Right forelimb (tissue), 1 donor: ENCODE results near the gene ATM.
A peak's percentile ranks its signal among the peaks of the same experiment; 100 is the strongest.

ENCODE experiments used
- DNase-seq: peaks from one replicate; pipeline ENCODE4 v3.0.0-alpha.2; 2018

The ATM gene, protein sequence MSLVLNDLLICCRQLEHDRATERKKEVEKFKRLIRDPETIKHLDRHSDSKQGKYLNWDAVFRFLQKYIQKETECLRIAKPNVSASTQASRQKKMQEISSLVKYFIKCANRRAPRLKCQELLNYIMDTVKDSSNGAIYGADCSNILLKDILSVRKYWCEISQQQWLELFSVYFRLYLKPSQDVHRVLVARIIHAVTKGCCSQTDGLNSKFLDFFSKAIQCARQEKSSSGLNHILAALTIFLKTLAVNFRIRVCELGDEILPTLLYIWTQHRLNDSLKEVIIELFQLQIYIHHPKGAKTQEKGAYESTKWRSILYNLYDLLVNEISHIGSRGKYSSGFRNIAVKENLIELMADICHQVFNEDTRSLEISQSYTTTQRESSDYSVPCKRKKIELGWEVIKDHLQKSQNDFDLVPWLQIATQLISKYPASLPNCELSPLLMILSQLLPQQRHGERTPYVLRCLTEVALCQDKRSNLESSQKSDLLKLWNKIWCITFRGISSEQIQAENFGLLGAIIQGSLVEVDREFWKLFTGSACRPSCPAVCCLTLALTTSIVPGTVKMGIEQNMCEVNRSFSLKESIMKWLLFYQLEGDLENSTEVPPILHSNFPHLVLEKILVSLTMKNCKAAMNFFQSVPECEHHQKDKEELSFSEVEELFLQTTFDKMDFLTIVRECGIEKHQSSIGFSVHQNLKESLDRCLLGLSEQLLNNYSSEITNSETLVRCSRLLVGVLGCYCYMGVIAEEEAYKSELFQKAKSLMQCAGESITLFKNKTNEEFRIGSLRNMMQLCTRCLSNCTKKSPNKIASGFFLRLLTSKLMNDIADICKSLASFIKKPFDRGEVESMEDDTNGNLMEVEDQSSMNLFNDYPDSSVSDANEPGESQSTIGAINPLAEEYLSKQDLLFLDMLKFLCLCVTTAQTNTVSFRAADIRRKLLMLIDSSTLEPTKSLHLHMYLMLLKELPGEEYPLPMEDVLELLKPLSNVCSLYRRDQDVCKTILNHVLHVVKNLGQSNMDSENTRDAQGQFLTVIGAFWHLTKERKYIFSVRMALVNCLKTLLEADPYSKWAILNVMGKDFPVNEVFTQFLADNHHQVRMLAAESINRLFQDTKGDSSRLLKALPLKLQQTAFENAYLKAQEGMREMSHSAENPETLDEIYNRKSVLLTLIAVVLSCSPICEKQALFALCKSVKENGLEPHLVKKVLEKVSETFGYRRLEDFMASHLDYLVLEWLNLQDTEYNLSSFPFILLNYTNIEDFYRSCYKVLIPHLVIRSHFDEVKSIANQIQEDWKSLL (N-terminal part only)

DNA sequence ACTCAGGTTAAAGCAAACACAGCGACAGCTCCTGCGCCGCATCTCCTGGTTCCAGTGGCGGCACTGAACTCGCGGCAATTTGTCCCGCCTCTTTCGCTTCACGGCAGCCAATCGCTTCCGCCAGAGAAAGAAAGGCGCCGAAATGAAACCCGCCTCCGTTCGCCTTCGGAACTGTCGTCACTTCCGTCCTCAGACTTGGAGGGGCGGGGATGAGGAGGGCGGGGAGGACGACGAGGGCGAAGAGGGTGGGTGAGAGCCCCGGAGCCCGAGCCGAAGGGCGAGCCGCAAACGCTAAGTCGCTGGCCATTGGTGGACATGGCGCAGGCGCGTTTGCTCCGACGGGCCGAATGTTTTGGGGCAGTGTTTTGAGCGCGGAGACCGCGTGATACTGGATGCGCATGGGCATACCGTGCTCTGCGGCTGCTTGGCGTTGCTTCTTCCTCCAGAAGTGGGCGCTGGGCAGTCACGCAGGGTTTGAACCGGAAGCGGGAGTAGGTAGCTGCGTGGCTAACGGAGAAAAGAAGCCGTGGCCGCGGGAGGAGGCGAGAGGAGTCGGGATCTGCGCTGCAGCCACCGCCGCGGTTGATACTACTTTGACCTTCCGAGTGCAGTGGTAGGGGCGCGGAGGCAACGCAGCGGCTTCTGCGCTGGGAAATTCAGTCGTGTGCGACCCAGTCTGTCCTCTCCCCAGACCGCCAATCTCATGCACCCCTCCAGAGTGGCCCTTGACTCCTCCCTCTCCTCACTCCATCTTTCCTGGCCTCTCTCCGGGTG lies at the start of gene ATM, which contains the start of gene NPAT:
Gene ATM (plus strand): TSS at position 494 of the 774 bp plus-strand sequence. CDS start 4,558 bp downstream, outside the sequence.
Gene NPAT (minus strand): TSS at position 65 of the 774 bp plus-strand sequence. CDS start 102 bp downstream, outside the sequence.
- DNase-seq, result peak; percentile 98

DNA sequence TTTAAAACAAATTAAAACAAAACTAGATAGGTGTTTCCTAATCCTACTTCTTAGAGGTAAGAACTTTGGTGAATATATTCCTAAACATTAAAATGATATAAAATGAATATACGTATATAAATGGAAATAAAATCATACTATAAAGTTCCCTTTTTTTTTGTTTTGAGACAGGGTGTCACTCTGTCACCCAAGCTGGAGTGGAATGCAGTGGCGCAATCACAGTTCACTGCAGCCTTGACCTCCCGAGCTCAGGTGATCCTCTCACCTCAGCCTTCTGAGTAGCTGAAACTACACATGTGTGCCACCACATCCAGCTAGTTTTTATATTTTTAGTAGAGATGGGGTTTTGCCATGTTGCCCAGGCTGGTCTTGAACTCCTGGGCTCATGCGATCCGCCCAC lies 45.3 kb upstream of the ATM start:
- no peak for DNase-seq

DNA sequence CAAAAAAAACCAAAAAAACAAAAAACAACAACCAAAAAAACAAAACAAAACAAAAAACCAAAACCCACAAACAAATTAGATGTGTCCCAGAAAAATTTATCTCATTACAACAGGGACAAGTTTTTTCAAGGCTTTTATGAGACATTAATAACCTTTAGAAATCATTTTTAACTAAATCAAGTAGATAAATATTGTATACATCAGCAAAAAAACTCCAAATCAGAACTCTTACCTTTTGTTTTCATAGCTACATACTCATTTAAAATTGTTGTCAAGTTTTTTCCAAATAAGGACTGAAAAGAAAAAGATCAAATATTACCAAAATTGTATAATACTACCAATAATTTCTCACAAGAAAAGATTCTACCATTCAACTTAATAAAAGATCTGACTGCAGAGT lies 29.1 kb upstream of the ATM start:
- DNase-seq, result no peak

DNA sequence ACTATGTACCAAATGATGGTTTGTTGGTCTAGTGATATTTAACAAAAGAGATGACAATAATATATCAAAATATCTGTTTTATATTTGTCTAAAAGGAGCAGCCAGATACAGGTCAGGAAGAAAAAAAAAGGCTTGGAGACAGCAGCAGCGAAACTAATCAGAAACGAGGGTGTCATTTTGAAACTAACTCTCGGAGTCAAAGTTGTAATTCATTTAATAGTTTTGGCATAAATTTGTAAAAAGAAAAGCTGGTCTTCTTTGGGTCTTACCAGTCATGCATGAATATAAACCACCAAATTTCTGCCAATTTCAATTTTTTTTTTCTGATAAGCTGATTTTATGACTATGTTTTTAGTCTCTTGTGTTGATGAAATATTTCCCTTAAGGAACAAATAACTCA lies 26.0 kb upstream of the ATM start:
- DNase-seq, result no peak

DNA sequence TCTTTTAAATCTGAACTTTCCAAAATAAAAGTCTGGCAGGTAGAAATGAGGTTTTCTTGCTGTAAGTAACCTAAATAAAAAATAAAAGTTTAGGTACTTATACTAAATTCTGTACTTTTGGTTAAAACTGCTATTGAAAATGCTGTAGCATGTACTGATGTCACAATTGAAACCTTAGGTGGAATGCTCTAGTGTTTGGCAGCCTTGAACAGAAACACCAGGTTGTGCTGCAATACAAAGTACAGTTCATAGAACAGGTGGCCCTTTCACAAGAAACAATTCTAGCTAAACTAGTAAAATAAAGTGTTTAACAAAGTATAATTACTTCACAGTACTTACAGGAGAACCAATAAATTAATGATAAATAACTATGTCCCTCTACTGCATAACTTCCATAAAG lies 25.5 kb upstream of the ATM start:
- no peak for DNase-seq

DNA sequence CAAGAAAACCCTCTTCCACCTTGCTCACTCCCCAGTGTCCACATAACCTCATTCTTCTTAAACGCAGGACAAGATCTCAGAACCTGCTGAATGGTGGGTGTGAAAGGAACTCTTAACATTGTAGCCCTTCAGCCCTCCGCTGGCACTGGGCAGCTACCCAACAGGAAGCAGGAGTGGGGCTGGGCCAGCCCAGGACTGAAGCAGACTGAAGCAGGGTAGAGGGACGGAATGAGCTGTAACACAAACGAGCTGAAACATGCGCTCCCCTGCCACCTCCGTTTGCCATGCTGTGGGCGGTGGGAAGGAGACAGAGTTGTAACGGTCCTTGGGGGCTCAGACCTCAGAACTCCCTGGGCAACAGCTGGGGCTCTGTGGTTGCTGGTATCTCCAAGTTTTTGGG lies 24.0 kb upstream of the ATM start:
- DNase-seq, result no peak

DNA sequence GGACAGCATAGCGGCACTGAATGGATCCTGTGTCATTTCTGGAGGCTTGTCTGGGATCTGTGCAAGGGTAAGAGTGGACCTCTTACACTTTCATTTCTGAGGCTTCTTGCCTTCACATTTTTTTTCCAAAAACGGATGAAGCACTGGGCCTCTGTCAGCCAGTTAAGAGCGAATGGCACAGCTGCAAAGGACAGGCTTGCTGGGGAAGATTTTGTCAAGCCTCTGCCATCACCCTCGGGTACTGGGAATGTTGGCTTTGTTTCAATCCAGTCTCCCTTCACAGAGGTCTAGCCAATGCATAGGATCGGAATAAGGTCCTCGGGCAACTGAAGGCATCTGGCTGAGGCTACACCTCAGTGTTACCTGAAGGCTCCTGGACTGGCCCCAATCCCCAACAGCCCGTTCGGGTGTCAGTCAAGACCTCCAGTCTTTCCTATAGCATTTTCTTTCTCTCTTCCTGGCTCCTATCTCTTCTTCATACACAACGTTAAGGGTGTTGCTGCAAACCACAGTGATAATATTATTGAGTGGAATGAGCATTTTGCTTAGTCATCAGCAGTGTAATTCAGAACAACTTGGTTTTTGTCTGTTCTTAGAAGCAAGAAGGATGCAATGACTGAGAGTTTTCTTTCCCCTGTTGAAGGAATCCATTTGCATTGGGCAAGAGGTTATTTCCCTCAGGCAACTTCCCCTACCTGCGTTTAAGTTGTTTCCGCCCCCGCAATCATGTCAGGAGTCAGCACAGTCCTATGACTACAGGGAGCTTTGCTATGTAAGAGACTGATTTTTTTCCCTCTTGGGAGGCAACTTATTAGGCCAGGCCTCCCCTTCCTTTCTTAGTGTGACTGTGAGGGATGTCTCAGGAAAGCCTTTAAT lies 23.2 kb upstream of the ATM start:
- no peak for DNase-seq

DNA sequence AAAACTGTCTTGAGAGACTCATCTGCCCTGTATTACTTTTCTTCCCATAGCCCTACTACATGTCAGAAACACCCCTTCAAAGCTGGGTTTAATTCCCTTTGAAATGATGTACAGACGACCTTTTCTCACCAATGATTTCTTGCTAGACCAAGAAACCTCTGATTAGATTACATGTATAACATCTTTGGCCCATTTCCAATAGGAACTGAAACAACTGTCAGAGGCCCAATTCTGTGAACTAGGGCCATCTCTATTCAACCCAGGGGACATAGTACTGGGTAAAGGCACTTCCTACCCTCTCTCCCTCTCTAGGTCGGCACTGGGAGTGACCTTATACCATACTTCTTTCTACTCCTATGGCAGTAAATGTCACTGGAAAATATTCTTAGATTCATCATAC lies 19.8 kb upstream of the ATM start:
- no peak for DNase-seq

DNA sequence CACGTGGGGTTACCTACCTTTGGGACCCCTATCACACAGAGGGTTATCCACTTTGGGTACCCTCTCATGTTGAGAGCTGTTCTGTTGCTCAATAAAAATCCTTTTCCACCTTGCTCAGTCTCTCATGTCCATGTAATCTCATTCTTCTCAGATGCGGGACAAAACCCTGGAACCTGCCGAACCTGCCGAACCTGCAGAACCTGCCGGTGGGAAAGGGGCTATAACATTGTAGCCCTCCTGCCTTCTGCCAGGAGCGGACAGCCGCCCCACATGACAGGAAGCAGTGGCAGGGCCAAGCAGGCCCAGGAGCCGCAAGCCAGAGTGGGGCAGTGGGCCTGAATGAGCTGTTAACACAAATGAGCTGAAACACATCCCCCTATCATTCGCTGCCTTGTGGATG lies 18.5 kb upstream of the ATM start:
- DNase-seq, result no peak

DNA sequence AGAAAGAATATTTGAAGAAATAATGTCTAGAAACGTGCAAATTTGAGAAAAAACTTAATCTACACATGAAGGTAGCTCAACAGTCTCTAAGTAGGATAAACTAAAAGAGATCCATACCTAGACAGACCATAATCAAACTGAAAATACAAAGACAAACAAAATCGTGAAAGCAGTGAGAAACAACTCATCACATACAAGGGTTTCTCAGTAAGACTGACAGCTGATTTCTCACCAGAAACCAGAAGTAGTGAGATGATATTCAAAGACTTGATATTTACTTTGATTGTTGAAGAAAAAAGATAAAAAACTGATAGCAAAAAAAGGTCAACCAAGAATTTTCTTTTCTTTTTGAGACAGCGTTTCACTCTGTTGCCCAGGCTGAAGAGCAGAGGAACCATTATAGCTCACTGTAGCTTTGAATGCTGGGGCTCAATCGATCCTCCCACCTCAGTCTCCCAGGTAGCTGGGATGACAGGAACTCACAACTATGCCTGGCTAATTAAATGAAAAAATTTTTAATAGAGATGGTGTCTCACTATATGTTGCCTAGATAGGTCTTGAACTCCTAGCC lies 17.9 kb upstream of the ATM start:
- no peak for DNase-seq

DNA sequence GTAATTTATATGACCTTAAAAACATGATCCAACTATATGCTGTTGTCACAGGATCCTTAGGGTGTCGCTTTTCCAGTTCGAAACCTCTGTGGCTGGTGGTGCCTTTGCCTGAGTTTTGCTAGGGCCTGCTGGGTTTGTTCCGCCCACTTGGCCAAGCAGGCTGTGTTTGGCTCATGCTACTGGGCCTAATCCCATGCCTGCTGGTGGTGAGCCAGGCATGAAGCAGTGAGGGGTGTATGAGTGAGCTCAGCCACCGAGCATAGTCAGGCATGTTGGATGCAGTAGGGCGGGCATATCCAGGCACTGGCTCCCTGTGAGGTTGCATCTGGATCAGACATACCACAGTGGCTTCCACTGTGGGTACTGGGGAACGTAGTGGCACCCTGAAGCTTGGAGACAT lies 16.7 kb upstream of the ATM start:
- DNase-seq, result no peak

DNA sequence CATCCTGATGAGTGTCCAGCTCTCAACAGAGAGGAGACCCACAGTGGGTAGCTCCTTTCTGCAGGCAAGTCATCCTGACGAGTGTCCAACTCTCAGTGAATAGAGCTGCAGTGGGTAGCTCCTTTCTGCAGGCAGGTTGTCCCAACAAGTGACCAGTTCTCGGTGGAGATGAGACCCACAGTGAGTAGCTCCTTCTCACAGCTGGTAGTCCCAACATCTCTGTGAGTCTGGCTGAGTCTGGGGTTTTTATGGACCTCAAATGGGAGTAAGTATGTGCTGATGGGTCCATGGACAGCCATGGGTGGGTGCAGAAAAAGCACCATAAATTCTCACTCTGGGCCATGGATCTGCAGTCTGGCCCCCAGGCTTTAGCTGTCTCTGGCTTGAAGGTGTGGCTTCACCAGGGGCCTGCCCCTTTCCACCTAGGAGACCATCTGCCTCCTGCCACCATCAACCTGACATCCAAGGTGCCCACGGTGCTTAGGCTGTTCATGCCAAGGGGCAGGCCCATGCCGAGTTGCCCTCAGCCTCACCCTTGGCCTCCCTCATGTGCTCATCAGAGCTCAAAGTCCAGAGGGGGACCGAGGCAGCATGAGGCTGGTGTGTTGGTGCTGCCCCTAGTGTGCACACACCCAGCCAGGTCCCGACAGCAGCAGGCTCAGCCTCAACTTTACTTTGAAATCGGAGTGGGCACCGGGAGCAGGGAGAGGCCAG lies 15.7 kb upstream of the ATM start:
- DNase-seq, result no peak

DNA sequence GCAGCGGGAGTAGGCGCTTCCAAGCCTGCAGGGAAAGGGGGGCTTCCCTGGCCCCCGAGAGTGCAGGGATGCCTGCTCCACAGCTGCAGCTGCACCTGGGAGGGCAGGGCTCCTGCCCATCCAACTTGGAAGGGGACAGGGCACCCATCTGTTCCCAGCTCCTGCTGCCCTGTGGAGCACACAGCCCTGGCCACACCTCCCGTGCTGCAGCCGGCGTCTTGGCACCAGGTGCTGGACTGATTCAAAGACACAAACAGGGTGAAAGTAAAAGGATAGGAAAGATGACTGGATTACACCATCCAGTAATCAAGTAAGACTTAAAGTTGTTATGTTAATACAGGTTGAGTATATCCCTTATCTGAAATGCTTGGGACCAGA lies 15.2 kb upstream of the ATM start:
- no peak for DNase-seq

DNA sequence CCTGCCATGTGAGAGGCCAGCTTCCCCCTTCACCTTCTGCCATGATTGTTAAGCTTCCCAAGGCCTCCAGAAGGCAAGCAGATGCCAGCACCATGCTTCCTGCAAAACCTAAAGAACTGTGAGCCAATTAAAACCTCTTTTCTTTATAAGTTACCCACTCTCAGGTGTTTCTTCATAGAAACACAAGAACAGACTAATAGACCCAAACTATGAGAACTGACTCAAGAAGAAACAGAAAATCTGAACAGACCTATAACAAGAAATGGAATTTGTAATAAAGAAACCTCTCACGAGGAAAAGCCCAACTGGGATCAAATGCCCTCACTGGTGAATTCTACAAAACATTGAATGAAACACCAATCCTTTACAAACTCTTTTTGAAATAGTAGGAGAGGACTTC lies 12.4 kb upstream of the ATM start:
- DNase-seq, result no peak

DNA sequence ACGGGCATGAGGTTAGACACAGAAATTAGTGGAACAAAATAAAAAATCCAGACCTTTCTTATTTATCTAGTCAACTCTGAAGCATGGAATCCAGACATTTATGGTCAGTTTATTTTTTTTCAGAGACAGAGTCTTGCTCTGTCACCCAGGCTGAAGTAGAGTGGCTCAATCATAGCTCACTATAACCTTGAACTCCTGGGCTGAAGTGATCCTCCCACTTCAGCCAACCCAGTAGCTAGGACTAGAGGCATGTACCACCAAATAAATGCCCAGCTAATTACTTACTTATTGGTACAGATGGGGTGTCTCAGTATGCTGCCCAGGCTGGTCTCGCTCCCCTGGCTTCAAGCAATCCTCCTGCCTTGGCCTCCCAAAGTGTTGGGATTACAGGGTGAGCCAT lies 9.1 kb upstream of the ATM start:
- no peak for DNase-seq

DNA sequence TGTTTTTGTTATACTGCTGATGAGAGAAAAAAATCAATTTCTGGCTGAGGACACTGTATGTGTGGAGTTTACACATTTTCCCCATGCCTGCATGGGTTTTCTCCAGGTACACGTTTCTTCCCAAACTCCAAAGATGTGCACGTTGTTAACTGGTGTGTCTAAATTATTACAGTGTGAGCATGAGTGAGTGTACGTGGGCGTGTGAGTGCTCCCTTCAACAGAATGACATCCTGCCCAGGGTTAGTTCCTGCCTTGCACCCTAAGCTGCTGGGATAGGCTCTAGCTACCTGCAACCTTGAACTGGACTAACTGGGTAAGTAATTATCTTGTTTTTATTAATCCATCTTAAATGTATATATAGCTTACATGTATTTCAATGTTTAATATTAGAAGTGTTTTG lies 5.9 kb upstream of the ATM start:
- no peak for DNase-seq

DNA sequence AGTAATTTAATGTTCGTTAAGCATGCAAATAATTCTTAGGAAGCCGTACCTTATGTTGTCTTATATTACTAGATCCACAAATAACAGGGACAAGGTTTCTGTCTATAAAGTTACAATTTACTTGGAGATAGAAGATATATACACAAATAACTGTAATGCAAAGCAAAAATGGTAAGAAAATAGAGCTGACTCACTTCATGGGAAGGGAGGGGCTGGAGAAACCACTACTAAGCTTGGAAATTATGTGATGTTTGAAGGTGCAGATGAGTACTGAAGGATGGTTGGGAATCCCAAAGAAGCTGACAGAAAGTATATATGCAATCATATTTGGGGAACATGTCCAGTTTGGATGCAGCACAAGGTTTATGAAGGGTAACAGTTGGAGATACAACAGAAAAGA lies 4.4 kb upstream of the ATM start:
- DNase-seq, result no peak

DNA sequence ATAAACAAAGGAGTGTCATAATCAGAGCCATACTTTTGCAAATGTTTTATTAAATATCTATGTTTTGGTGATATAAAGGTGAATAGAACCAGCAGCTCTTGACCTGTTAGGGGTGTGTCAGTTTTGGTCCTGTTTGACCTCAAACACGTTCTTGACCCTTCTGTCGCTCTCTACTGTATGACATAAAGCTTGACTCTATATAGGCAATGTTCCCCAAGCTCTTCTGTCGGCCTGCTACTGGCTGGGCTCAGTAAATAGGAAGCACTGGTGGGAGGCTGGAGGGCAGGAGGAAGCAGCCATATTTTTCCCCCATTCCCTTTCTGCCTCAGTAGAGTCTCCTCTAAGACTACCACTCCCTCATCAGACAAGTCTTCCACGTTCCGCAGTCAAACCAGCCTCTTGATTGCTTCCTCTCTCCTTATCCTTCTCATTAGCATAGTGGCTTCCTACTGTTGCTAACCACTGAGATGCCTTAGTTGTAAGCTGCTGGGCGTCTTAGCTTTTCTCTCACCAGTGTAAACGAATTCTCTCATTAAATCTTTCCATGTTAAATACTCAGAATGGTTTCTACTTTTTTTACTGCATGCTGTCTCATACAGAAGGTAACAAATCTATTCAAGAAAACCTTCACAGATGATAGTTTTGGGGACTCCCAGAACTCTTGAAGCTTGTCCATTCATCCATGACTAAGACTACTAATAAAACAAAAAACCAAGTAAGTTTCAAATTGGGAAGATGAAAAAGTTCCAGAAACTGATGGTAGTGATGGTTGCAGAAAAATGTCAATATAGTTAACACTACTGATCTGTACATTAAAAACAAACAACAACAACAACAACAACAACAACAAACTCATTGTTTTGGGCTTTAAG lies 3.7 kb upstream of the ATM start:
- DNase-seq, result no peak

DNA sequence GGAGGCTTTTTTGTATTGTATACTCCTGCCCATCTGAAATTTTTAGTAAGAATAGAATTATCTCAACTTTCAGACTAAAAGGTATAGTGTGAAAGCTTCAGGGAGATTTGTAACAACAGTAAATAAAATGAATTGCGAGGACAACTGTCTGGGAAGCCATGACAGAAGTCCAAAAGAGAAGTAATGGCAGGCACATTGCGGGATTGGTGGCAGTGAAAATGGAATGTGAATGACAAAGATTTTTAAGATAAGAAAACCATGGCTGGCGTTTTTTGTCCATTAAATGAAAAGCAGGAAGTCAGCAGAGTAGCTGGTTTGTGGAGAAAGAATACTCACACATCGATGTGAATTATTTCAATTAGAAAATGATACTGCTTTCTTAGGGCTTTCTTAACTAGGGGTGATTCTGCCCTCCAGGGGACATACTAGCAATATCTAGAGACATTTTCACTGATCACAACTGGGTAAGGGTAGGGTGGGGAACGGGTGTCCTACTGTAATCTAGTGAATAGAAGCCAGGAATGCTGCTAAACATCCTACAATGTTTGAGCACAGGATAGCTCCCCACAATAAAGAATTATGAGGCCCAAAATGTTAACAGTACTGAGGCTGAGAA lies 2.0 kb upstream of the ATM start:
- no peak for DNase-seq
